Gastrocnemius medialis (tissue), 4 donors: Measurements from ENCODE around the gene DSC3.

Experiments
- CTCF ChIP-seq, 5 experiments: fragments of 450-650 bp in 3 of 5; fragments of 200-600 bp in 2 of 5; sonication (generic) in 2 of 5; IDR thresholded peaks in 4 of 5; conservative IDR thresholded peaks in 1 of 5; 1 replicate in 4 of 5; 2 replicates in 1 of 5; pipeline ENCODE4 v1.5.1; 2016 to 2019; ENCODE audit warnings: antibody characterized with exemption in 5 of 5, mild to moderate bottlenecking in 3 of 5, moderate library complexity in 3 of 5
- POLR2A ChIP-seq, 2 donors: fragments of 450-650 bp; IDR thresholded peaks; one replicate each; pipeline ENCODE4 v1.6.1; 2017; ENCODE audit warnings: antibody characterized with exemption in 2 of 2, mild to moderate bottlenecking in 2 of 2, moderate library complexity in 2 of 2

GRCh38 chr18:30970196-30970816 lies 72.2 kb downstream of the DSC3 start:
- TF ChIP-seq CTCF (IDR thresholded peaks at IDR 0.05 in 4 of 5, conservative IDR thresholded peaks at IDR 0.05 in 1 of 5) (no peak), POLR2A (IDR thresholded peaks at IDR 0.05) (no peak)
